H9 (cell line): ENCODE results near the gene ASXL1. TPM values are rescaled to one million over a fixed set of nuclear protein-coding genes. Genes with fewer than 3 reads are reported as not detected.

ENCODE experiments used
- DNase-seq: peaks from one replicate; pipeline ENCODE4 v3.0.0-alpha.2; 2017
- H2AFZ ChIP-seq: one replicate; pipeline ENCODE4 v1.6.1; 2013; ENCODE audit warnings: mild to moderate bottlenecking, low read length, control low read depth, moderate library complexity
- H2AK5ac ChIP-seq: 2 replicates; pipeline ENCODE4 v1.6.1; 2013; ENCODE audit warnings: low read length, control low read depth, mixed read lengths; ENCODE audit not compliant: insufficient read length
- H2BK120ac ChIP-seq: one replicate; pipeline ENCODE4 v1.6.1; 2013; ENCODE audit warnings: low read depth, mild to moderate bottlenecking, low read length, control low read depth, inconsistent platforms; ENCODE audit not compliant: poor library complexity, severe bottlenecking
- H2BK12ac ChIP-seq: 2 replicates; pipeline ENCODE4 v1.6.1; 2013; ENCODE audit warnings: low read length, control low read depth, mixed read lengths, low read depth; ENCODE audit not compliant: insufficient read length
- H2BK15ac ChIP-seq: 2 replicates; pipeline ENCODE4 v1.6.1; 2013; ENCODE audit warnings: low read depth, low read length, control low read depth
- H2BK20ac ChIP-seq: one replicate; pipeline ENCODE4 v1.6.1; 2013; ENCODE audit warnings: low read depth, mild to moderate bottlenecking, low read length, control low read depth, inconsistent platforms; ENCODE audit not compliant: poor library complexity, severe bottlenecking
- H2BK5ac ChIP-seq: 2 replicates; pipeline ENCODE4 v1.6.1; 2013; ENCODE audit warnings: low read length, control low read depth, mixed read lengths; ENCODE audit not compliant: insufficient read length
- H3K14ac ChIP-seq: 2 replicates; pipeline ENCODE4 v1.6.1; 2013; ENCODE audit warnings: low read length, control low read depth; ENCODE audit not compliant: insufficient read depth
- H3K18ac ChIP-seq: 2 replicates; pipeline ENCODE4 v1.6.1; 2013; ENCODE audit warnings: low read depth, mild to moderate bottlenecking, mixed read lengths, low read length, control low read depth; ENCODE audit not compliant: insufficient read length
- H3K23ac ChIP-seq: 2 replicates; pipeline ENCODE4 v1.6.1; 2013; ENCODE audit warnings: low read length, control low read depth, mixed read lengths, low read depth; ENCODE audit not compliant: insufficient read length
- H3K23me2 ChIP-seq: 2 replicates; pipeline ENCODE4 v1.6.1; 2013; ENCODE audit warnings: low read depth, mild to moderate bottlenecking, mixed read lengths, low read length, control low read depth; ENCODE audit not compliant: insufficient read length, poor library complexity, severe bottlenecking
- H3K27ac ChIP-seq: 2 replicates; pipeline ENCODE4 v1.5.1; 2013; ENCODE audit warnings: low read length, control low read depth, mixed read lengths, low read depth; ENCODE audit not compliant: insufficient read length
- H3K27me3 ChIP-seq: 2 replicates; pipeline ENCODE4 v1.6.1; 2013; ENCODE audit warnings: low read length, control low read depth, inconsistent platforms; ENCODE audit not compliant: insufficient read depth
- H3K4ac ChIP-seq: 2 replicates; pipeline ENCODE4 v1.6.1; 2013; ENCODE audit warnings: low read depth, mild to moderate bottlenecking, control low read depth, inconsistent platforms, low read length, moderate library complexity
- H3K4me1 ChIP-seq: 2 replicates; pipeline ENCODE4 v1.6.1; 2013; ENCODE audit warnings: low read length, control low read depth, inconsistent platforms; ENCODE audit not compliant: insufficient read depth
- H3K4me2 ChIP-seq: 2 replicates; pipeline ENCODE4 v1.6.1; 2013; ENCODE audit warnings: low read length, control low read depth, mixed read lengths; ENCODE audit not compliant: insufficient read length, insufficient read depth
- H3K56ac ChIP-seq: 2 replicates; pipeline ENCODE4 v1.6.1; 2013; ENCODE audit warnings: low read depth, mild to moderate bottlenecking, mixed read lengths, low read length, control low read depth; ENCODE audit not compliant: insufficient read length
- H3K79me1 ChIP-seq: 2 replicates; pipeline ENCODE4 v1.6.1; 2013; ENCODE audit warnings: low read depth, mild to moderate bottlenecking, moderate library complexity, low read length, control low read depth, inconsistent platforms; ENCODE audit not compliant: insufficient read depth, poor library complexity, severe bottlenecking
- H3K79me2 ChIP-seq: 2 replicates; pipeline ENCODE4 v1.6.1; 2013; ENCODE audit warnings: low read length, control low read depth, inconsistent platforms; ENCODE audit not compliant: insufficient read depth
- H3K9ac ChIP-seq: 2 replicates; pipeline ENCODE4 v1.6.1; 2013; ENCODE audit warnings: low read length, control low read depth, mixed read lengths; ENCODE audit not compliant: insufficient read length; ENCODE audit errors: extremely low read depth
- H3K9me3 ChIP-seq: one replicate; pipeline ENCODE4 v1.6.1; 2013; ENCODE audit warnings: low read depth, low read length, inconsistent platforms; ENCODE audit not compliant: control insufficient read depth
- H3T11ph ChIP-seq: one replicate; pipeline ENCODE4 v1.6.1; 2013; ENCODE audit warnings: mild to moderate bottlenecking, low read length, control low read depth, inconsistent platforms
- H4K20me1 ChIP-seq: one replicate; pipeline ENCODE4 v1.6.1; 2013; ENCODE audit not compliant: control insufficient read depth, insufficient read length, insufficient read depth
- H4K5ac ChIP-seq: 2 replicates; pipeline ENCODE4 v1.6.1; 2013; ENCODE audit warnings: low read depth, mild to moderate bottlenecking, mixed read lengths, low read length, control low read depth; ENCODE audit not compliant: insufficient read length
- H4K8ac ChIP-seq: replicated peaks from 2 replicates; pipeline ENCODE4 v1.6.1; 2013; ENCODE audit warnings: low read length, control low read depth, mixed read lengths, low read depth; ENCODE audit not compliant: insufficient read length
- H4K91ac ChIP-seq: 2 replicates; pipeline ENCODE4 v1.6.1; 2013; ENCODE audit warnings: low read depth, mild to moderate bottlenecking, moderate library complexity, mixed read lengths, low read length, control low read depth; ENCODE audit not compliant: insufficient read length
- H3K27ac Mint-ChIP-seq, 3 experiments: 2 replicates in 2 of 3; 3 replicates in 1 of 3; pipeline ENCODE4 v1.8.0; 2020 to 2021; ENCODE audit warnings: mixed read lengths in 3 of 3, mild to moderate bottlenecking in 1 of 3, moderate library complexity in 1 of 3
- H3K27me3 Mint-ChIP-seq: 2 replicates; pipeline ENCODE4 v1.8.0; 2021; ENCODE audit warnings: low read depth, mild to moderate bottlenecking, moderate library complexity, mixed read lengths
- H3K36me3 Mint-ChIP-seq, 3 experiments: 2 replicates in 2 of 3; 3 replicates in 1 of 3; pipeline ENCODE4 v1.8.0; 2020 to 2021; ENCODE audit warnings: low read depth in 3 of 3, mixed read lengths in 3 of 3; ENCODE audit not compliant: insufficient read depth in 1 of 3
- H3K4me1 Mint-ChIP-seq, 2 experiments: 2 replicates each; pipeline ENCODE4 v1.8.0; 2020; ENCODE audit warnings: mixed read lengths in 2 of 2
- H3K4me3 Mint-ChIP-seq, 2 experiments: 2 replicates in 1 of 2; 3 replicates in 1 of 2; pipeline ENCODE4 v1.8.0; 2020 to 2021; ENCODE audit warnings: mild to moderate bottlenecking in 2 of 2, mixed read lengths in 2 of 2, moderate library complexity in 1 of 2
- H3K9me3 Mint-ChIP-seq, 2 experiments: 2 replicates in 1 of 2; 3 replicates in 1 of 2; pipeline ENCODE4 v1.8.0; 2020; ENCODE audit warnings: mild to moderate bottlenecking in 2 of 2, mixed read lengths in 2 of 2, moderate library complexity in 1 of 2
- CTCF ChIP-seq: fragments of 200-600 bp; sonication (generic); conservative IDR thresholded peaks from 3 replicates; pipeline ENCODE4 v1.8.0; 2021; ENCODE audit warnings: antibody characterized with exemption, mild to moderate bottlenecking
- WGBS: extraction: QIAGEN DNeasy Blood & Tissue Kit; methylation state at CpG from one replicate; pipeline ENCODE4 v1.1.7; 2013; ENCODE audit warnings: missing lambda C conversion rate, low lambda C conversion rate, mixed read lengths; ENCODE audit not compliant: insufficient read length; ENCODE audit errors: extremely low coverage; 5-methylcytosine and 5-hydroxymethylcytosine counted together
- total RNA-seq: library from RNA; stranded (reverse); gene quantifications from 2 replicates; pipeline ENCODE4 v1.2.1, GENCODE V29; 2021

The ASXL1 gene
- total RNA-seq, 1 experiment from 2014 or later: 39.5 TPM

- H3K27me3 Mint-ChIP-seq: no peaks in the 10 kb centered on the region
- no peak for TF ChIP-seq CTCF
- Histone ChIP-seq H2BK5ac (no peak overlapping the region), H3K27ac (no peak overlapping the region), H3T11ph (no peak overlapping the region), H2BK120ac (no peak overlapping the region), H3K9me3 (no peaks in the 10 kb centered on the region), H3K14ac (no peak overlapping the region), H3K4me1 (peaks cover 3% of the 10 kb centered on the region; the same call in 1 of the 2 replicates), H3K56ac (no peak overlapping the region), H4K91ac (no peak overlapping the region), H4K20me1 (no peaks in the 10 kb centered on the region), H3K18ac (no peak overlapping the region), H3K79me1 (no peaks in the 10 kb centered on the region), H3K27me3 (no peaks in the 10 kb centered on the region), H2AFZ (no peak overlapping the region), H2BK12ac (no peak overlapping the region), H3K23ac (no peak overlapping the region), H2AK5ac (no peak overlapping the region), H3K9ac (no peak overlapping the region), H4K5ac (no peak overlapping the region), H2BK20ac (no peak overlapping the region), H3K4ac (no peak overlapping the region), H2BK15ac (no peak overlapping the region), H3K4me2 (no peak overlapping the region), H3K79me2 (no peaks in the 10 kb centered on the region), H4K8ac (no peak overlapping the region), H3K23me2 (no peaks in the 10 kb centered on the region)
- H3K27ac Mint-ChIP-seq: no peak overlapping the region
- H3K4me1 Mint-ChIP-seq: peaks cover 5 to 9% of the 10 kb centered on the region in 2 experiments
- no peak overlapping the region for H3K4me3 Mint-ChIP-seq
- H3K9me3 Mint-ChIP-seq: no peaks in the 10 kb centered on the region
- no CpG with 5 or more reads among the region's 13 CpGs for WGBS
- H3K36me3 Mint-ChIP-seq: peaks cover 0 to 24% (median 9%) of the 10 kb centered on the region in 3 experiments; a peak in 5 of 7 replicates
- DNase-seq: no peak
Measured at GRCh38 chr20:32333988-32334885, 23.9 kb upstream of the ASXL1 start.
